SK-N-MC (cell line): ENCODE data around the gene EPHA4.

Experiments
- DNase-seq: peaks from one replicate; pipeline ENCODE4 v3.0.0-alpha.2; 2011; ENCODE audit warnings: low read depth, low spot score
- H3K27ac ChIP-seq: fragments of 200-600 bp; sonication (generic); 2 replicates; pipeline ENCODE4 v1.5.1; 2016; ENCODE audit warnings: mixed run types
- H3K36me3 ChIP-seq: fragments of 200-600 bp; sonication (generic); 2 replicates; pipeline ENCODE4 v1.6.1; 2017; ENCODE audit warnings: antibody characterized with exemption, low read length, mixed read lengths; ENCODE audit not compliant: insufficient read depth
- H3K4me3 ChIP-seq: fragments of 200-600 bp; sonication (generic); 2 replicates; pipeline ENCODE4 v1.5.1; 2016
- H3K9ac ChIP-seq: fragments of 200-600 bp; sonication (generic); 2 replicates; pipeline ENCODE4 v1.8.0; 2017; ENCODE audit warnings: mixed run types, mixed read lengths; ENCODE audit not compliant: insufficient read length
- H3K9me3 ChIP-seq: fragments of 200-600 bp; sonication (generic); 2 replicates; pipeline ENCODE4 v1.6.1; 2017; ENCODE audit warnings: low read depth, mild to moderate bottlenecking, antibody characterized with exemption, low read length, moderate library complexity, mixed read lengths
- EZH2 ChIP-seq: fragments of 200-600 bp; sonication (generic); IDR thresholded peaks from one replicate; pipeline ENCODE4 v1.6.1; 2017; ENCODE audit warnings: antibody characterized with exemption
- FOXP2 ChIP-seq: optimal IDR thresholded peaks from 2 replicates; pipeline ENCODE3; 2011; ENCODE audit warnings: mild to moderate bottlenecking, moderate library complexity; ENCODE audit not compliant: insufficient read depth; ENCODE audit errors: extremely low read length, control extremely low read depth
- POLR2AphosphoS5 ChIP-seq: IDR thresholded peaks from 2 replicates; pipeline ENCODE4 v1.6.1; 2012; ENCODE audit warnings: mild to moderate bottlenecking, low read depth, low read length, borderline replicate concordance

EPHA4 gene

DNA sequence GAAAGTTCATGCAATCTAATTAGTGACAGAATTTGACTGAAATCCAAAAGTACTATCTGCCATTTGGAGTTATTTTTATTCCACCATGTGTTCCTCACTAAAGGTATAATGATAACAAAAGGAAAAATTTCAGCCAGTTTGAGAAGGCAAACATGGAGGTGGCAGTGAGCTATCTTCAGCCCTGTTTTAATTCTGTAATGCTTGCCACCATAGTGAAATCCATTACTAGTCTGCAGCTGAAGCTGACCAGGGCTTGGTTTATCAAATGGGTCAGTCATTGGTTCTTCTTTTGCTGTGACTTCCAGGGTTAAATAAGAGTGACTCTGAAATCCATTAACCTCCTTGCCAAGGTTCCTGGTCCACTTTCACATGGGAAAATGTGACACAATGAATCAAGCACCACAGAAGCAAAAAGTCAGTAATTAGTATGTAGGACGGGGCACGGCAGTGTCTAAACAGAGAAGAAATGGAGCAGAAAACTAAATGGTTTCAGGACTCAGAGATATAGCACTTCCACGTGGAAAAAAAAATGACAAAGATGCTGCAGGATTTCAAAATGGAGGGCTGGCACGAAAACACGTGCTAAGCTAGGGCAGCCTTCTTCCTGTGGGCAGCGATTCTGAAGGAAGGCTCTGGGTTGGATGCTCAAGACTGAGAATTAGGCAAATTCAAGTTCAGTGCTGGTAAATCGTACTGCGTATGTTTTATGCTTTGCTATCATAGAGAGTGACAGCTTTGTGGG is 87.2 kb downstream of the EPHA4 start:
- H3K36me3 ChIP-seq = peaks cover 31% of the 10 kb centered on the region
- no peak overlapping the region for H3K4me3 ChIP-seq
- DNase-seq = no peak
- H3K9ac ChIP-seq = no peak overlapping the region
- no peaks in the 10 kb centered on the region for H3K9me3 ChIP-seq
- no peak overlapping the region for H3K27ac ChIP-seq
- TF ChIP-seq EZH2 (no peak), POLR2AphosphoS5 (no peak), FOXP2 (no peak)

DNA sequence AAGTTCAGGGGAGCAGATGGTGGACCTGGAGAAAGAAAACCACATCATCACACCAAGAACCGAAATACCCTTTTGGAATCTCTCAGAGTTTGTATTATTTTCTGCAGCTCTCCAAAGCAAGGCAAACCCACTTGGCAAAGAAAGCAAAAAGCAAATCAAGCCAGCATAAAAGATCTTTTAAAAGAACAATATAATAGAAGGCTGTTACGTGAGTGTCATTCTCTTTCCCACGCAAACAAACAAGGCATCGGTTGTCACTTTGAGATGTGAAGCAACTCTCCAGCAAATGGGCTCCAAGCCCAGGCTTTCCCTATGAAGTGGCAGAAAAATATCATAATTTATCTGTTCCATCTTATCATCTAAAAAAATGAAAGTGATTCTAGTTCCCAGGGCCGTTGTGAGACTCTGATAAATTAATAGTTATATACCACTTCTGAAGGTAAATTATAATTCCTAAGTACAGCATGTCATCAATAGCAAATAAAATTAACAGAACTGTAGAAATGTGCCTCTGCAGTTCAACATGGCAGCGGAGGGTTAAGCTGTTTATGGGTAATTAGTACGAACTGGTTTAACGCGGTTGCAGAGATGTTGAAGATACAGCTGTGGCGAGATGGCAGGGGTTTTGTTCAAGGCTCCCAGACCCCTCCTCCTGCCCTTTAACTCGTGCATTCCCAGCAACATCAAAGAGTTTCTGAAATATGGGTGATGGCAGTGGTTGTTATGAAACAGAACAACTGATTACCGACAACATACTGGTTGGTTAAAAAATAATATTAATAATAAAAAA is 89.2 kb downstream of the EPHA4 start:
- Histone ChIP-seq H3K4me3 (no peak overlapping the region), H3K9me3 (no peaks in the 10 kb centered on the region), H3K9ac (no peak overlapping the region), H3K36me3 (peaks cover 41% of the 10 kb centered on the region; the same call in 1 of the 2 replicates), H3K27ac (no peak overlapping the region)
- DNase-seq = no peak
- no peak for TF ChIP-seq FOXP2
- TF ChIP-seq POLR2AphosphoS5 = no peak
- TF ChIP-seq EZH2 = no peak

DNA sequence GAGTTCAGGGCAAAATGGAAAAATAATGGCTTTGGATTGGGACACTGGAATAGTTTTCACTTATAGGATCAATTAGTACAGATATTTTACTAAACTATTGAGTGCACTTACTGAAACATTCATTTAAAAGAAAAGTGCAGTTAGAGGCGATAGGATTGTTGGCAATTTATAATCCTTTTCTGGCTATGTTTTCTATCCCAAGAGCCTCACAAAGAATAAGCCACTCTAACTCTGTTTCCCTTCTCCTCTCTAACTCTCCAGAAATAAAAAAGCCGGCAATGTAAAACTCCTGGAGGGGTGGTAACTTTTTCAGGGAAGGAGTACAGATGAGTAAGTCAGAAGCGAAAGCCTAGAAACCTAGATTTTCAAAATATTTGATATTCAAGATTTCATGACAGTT is 91.3 kb downstream of the EPHA4 start:
- H3K9ac ChIP-seq = no peak overlapping the region

DNA sequence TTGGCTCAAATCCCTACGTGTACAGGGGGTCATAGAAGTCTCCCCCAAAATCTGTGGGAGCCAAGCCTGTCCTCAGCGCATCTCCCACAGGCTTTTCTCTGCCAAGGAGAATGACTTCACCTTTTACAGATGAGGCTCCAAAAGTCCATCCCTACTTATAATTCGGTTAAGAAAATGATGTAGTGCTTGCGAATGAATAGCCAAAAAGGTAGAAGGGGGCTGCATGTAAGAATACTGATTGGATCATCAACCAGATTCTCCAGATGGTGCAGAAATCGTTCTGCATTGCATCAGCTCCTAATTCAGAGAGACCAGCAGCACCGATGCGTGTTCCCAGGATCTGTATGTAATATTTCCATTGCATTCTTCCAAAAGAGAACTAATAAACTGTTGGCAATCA is 91.9 kb downstream of the EPHA4 start:
- H3K36me3 ChIP-seq = peaks cover 49% of the 10 kb centered on the region; the same call in 1 of the 2 replicates
- TF ChIP-seq FOXP2 = no peak
- no peak for TF ChIP-seq EZH2
- TF ChIP-seq POLR2AphosphoS5 = no peak
- no peaks in the 10 kb centered on the region for H3K9me3 ChIP-seq
- no peak overlapping the region for H3K27ac ChIP-seq
- H3K4me3 ChIP-seq = no peak overlapping the region
- DNase-seq = no peak
- no peak overlapping the region for H3K9ac ChIP-seq

More for the DNA sequence above, 91.3 kb downstream of the EPHA4 start:
- peaks cover 49% of the 10 kb centered on the region; the same call in 1 of the 2 replicates for H3K36me3 ChIP-seq
- no peaks in the 10 kb centered on the region for H3K9me3 ChIP-seq
- no peak overlapping the region for H3K27ac ChIP-seq
- no peak for TF ChIP-seq POLR2AphosphoS5
- TF ChIP-seq EZH2 = no peak
- TF ChIP-seq FOXP2 = no peak
- no peak overlapping the region for H3K4me3 ChIP-seq
- no peak for DNase-seq

DNA sequence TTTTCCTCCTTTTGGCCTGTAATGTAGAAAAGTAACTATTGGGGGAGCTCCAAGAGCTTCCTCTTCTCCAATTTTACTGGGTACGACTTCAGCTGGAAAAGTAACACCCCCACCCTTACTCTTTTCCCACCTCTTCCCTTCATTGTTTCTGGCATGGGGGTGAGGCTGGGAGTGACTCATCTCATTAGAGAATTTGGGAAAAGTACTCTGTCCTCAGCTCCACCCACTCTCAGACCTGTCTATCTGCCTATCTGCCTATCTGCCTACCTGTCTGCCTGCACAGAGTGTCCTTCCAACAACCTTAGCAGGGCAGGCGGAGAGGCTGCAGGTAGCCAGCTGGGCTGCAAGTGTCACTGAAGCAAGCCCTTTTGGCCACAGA is 93.6 kb downstream of the EPHA4 start:
- H3K9ac ChIP-seq = no peak overlapping the region
- no peaks in the 10 kb centered on the region for H3K9me3 ChIP-seq
- H3K36me3 ChIP-seq = peaks cover 47% of the 10 kb centered on the region; the same call in 1 of the 2 replicates
- no peak for DNase-seq
- no peak overlapping the region for H3K4me3 ChIP-seq
- no peak overlapping the region for H3K27ac ChIP-seq
- no peak for TF ChIP-seq FOXP2
- no peak for TF ChIP-seq EZH2
- TF ChIP-seq POLR2AphosphoS5 = no peak

DNA sequence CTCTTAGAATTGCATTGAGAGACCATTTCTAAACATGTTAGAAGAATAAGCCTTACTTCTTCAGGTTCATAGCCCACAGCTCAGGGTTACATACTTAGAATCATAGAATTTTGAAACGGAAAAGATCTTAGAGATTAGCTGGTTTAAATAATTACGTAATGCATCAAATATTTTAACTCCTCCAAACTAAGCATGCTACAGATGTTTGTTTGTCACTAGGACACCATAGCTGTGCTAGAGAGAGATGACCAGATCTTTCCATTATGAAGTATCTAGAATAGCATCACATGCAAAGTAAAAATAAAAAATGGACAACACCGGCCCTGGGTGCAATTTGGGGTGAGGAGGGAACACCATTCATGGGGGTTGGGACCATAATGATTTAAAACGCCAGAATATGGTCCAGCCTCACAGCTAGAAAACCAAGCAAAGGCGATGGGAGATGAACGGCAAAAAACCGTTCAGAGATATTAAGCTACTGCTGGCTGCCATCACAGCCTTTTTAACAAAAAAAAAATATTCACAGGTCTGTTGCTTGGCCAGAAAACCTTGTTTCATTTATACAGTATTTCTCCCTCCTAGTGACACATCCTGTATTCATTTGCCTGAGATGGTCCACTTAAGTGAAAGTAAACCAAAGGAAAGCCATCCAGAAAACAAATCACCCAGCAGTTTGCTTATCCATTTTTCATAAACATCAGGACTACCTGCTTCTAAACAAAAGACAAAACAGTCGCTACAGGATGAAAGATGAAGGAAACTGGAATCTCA is 94.2 kb downstream of the EPHA4 start:
- Histone ChIP-seq H3K4me3 (no peak overlapping the region), H3K9ac (no peak overlapping the region), H3K27ac (no peak overlapping the region), H3K36me3 (peaks cover 45% of the 10 kb centered on the region; the same call in 1 of the 2 replicates), H3K9me3 (no peaks in the 10 kb centered on the region)
- DNase-seq = no peak
- TF ChIP-seq EZH2 = no peak
- no peak for TF ChIP-seq POLR2AphosphoS5
- TF ChIP-seq FOXP2 = no peak

DNA sequence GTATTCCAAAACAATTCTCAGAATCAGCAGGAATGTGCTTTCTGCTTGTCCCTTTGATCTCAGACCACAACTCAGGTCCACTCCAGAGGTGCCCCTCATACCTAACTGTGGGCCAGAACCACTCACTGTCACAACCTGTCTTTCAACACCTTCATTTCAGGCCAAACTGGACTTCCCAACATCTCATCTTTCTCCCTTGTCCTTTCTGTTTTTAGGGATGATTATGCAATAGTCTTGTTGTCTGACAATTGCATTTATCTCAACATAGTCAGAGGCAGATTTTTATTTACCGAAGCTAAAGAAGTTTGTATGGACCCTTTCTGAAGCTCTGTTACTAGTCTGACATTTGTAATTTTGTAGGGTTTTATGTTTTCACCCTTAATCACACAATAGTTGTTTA is 95.9 kb downstream of the EPHA4 start:
- peaks cover 31% of the 10 kb centered on the region; the same call in 1 of the 2 replicates for H3K36me3 ChIP-seq
- H3K27ac ChIP-seq = no peak overlapping the region
- H3K9me3 ChIP-seq = no peaks in the 10 kb centered on the region
- no peak overlapping the region for H3K9ac ChIP-seq
- no peak for DNase-seq
- H3K4me3 ChIP-seq = no peak overlapping the region
- TF ChIP-seq POLR2AphosphoS5 = no peak

DNA sequence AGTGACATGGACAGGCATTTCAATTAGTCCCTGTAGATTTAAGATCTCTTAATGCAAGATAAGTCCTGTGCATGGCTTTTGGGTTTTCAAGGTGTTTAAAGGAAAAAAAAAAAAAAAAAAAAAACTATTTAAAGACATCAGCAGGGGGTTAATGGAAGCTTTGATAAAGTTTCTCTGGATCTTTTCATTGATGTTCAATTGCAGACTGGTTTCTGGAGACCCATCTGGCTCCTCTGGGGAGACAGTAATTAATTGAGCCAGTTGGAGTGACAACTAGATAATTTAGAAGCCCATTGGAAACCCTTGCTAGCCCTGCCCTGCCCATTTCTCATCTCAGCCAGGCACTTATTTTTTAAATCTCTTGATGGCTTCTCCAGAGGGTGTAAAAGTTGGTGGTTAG is 98.7 kb downstream of the EPHA4 start:
- H3K36me3 ChIP-seq = peaks cover 20% of the 10 kb centered on the region
- H3K4me3 ChIP-seq = no peak overlapping the region
- TF ChIP-seq EZH2 = no peak
- no peak for TF ChIP-seq POLR2AphosphoS5
- no peak for TF ChIP-seq FOXP2

More for the DNA sequence above, 98.7 kb downstream of the EPHA4 start:
- DNase-seq = no peak
- no peaks in the 10 kb centered on the region for H3K9me3 ChIP-seq
- H3K9ac ChIP-seq = no peak overlapping the region
- no peak overlapping the region for H3K27ac ChIP-seq
